NCI-H2196 treated with DMSO at 0.1 percent for 48 hours (cell line): ENCODE results near the gene RYR3.

Experiments used
- DNase-seq: peaks from one replicate; lab custom pipeline; 2025; ENCODE audit not compliant: unreplicated experiment; lab: John Stamatoyannopoulos, UW

RYR3 gene

DNA sequence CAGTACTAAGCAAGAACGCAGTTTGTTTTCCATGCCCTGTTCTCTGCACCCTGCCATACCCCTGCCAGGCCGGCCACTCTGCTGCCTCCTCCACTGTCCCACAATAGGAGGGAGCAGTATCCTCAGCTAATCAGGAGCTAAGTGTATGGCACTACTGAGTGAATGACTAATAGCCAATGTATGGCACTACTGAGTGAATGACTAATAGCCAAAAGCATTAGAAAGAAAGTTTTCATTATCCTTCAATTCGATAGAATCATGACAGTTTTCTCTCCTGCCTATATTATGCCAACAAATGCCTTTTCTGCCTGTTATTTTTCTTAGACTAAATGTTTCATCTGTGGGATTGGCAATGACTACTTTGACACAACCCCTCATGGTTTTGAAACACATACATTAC is 550.0 kb downstream of the RYR3 start:
- no peak for DNase-seq

DNA sequence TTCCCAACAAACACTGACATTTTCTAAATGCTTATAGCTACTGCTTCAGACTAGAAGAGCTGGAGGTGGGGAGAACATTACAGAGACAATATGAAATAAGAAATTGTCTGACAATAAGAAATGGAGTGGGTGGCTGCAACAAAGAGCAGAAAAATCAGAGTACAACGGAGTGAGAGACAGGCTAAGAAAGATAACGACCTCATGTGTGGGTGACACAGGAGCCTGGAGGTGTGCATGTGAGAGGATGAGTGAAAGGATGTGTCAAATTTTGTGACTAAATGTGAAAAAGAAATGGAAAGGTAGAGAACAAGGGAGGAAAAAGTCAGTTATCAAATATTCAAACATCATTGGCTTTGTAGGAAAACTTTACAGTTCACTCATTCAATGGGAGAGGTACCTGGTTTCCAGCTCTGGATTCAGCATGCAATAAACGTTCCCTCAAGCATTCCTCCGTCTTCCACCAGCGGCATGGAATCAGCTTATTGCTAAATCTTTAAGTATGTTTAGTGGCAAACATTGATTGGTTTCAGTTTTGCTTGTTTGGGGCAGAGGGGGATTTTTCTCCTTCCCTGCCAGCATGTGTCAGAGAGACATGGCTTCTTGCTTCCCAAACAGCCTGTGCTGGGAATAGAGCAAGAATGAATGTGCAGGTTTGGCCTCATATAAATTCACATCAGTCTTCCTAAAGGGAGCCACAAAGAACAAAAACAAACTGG is 553.8 kb downstream of the RYR3 start:
- DNase-seq: no peak

GRCh38 chr15:33865416-33865815 is 554.6 kb downstream of the RYR3 start:
- DNase-seq: no peak

- DNase-seq: no peak
These were observed 555.5 kb downstream of the RYR3 start for GRCh38 chr15:33866101-33866737.

DNA sequence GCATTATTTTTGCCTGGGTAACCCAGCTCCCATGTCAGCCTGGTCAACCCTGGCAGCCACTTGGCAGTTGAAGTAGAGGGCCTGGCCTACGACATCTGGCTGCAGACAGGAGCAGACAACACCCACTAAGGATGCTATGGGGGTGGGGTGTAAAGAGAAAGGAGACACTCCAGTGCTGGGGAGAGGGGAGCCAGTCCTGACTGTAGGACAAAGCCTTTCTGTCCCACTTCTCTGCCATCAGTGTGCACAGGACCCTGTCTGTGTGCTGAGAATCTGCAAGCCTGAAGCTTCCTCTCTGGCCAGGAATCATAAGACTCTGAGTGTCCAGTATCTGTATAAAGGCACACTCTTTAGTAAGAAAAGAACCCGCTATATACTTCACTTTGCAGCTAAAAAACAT is 561.2 kb downstream of the RYR3 start:
- no peak for DNase-seq

DNA sequence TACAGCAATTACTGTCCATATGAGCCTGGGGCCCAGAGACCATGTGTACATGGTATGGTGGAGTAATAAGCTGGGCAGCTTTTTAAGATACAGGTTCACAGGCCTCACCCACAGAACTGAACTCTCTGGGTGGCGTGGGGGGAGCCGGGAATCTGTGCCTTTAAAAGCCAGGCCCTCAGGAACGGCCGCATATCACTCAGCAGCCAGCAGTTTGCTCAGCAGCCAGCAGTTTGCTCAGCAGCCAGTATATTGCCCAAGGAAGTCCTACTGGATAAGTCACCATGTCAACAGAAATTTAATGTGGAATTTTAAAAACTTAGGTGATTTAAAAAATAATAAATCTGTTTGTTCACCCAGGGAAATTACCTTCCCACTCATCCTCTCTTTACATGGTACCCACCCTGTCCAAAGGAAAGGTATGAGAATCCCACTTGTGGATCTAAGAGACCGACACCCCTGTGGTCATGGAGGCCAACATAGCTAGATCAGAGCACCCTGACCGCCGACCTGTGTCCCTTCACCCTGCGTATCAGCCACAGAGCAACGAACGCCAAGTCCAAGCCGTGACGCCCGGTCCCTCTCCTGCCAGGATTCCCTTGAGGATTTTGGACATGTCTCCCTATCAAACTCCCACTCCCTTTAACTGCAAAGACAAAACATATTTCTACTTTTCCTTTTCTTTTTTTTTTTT is 561.8 kb downstream of the RYR3 start:
- no peak for DNase-seq

DNA sequence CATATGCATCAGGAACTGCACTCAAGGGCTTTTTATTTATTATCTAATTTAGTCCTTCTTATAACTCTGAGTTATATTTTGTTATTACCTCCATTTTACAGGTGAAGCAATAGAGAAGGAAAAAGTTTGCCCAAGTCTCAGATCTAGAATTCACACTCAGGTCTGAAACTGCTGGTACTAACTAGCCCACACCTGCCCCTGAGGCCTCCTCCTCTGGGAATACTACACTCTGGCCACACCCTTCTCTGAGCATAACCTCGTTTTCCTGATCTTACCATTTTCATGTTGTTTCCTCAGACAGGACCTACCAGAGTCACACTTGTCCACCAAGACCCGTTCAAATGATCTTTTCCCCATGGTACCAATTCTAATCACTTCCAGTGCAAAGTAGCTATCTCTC is 563.4 kb downstream of the RYR3 start:
- no peak for DNase-seq

GRCh38 chr15:33882921-33883320 is 572.2 kb downstream of the RYR3 start:
- DNase-seq: no peak

- DNase-seq: no peak
These were observed 577.4 kb downstream of the RYR3 start for GRCh38 chr15:33888176-33888575.

GRCh38 chr15:33894193-33894592 is 583.4 kb downstream of the RYR3 start:
- DNase-seq: no peak

GRCh38 chr15:33902043-33902442 is 591.3 kb downstream of the RYR3 start:
- DNase-seq: no peak

DNA sequence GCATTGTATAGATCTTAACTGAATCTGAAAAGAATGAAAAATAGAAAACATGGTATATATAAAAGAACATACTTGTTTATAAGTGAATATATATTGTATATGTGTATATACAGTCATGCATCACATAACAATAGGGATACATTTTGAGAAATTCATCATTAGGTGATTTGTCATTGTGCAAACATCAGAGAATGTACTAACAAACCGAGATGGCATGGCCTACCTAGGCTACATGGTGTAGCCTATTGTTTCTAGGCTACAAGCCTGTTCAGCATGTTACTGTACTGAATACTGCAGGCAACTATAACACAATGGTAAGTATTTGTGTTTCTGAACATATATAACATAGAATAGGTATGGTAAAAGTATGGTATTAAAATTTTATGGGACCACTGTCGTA is 592.9 kb downstream of the RYR3 start:
- no peak for DNase-seq

- no peak for DNase-seq
These were observed 596.6 kb downstream of the RYR3 start for GRCh38 chr15:33907326-33907725.

DNA sequence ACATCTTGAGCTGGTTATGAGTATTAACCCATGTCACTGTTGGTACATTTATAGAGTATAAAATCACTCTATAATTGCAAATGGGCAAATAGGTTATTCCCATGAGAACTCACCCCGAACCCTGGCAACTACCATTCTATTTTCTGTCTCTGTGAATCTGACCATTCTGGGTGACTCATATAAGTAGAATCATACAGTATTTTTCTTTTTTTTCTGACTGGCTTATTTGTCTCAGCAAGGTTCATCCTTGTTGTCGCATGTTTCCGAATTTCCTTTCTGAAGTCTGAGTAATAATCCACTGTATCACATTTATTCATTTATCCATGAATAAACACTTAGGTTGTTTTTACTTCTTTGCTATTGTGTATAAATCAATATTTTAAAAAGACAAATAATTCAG is 597.6 kb downstream of the RYR3 start:
- no peak for DNase-seq

- DNase-seq: no peak
These were observed 600.0 kb downstream of the RYR3 start for GRCh38 chr15:33910741-33911140.

- DNase-seq: no peak
These were observed 601.6 kb downstream of the RYR3 start for GRCh38 chr15:33912326-33912725.

DNA sequence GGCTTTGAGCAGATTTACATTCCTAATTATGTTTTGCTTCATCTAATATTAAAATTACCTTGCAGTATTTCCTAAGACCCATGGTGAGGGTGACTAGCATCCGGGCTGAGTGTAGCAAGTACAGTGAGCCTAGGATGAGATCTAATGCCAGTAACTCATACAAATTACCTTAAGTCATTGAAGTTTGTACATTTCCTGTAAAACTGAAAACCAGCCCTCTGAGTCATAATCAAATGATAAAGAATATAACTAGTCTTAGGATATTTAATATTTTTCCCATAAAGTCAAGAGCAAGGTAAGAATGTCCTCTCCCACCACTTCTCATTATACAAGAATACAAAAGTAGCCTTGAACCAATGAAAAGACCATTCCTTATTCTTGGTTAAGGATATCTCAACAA is 602.7 kb downstream of the RYR3 start:
- no peak for DNase-seq
